Activated T-helper 1 cell treated with anti-CD3 and anti-CD28 coated beads, Interleukin-2, amount 50 U/mL, for 16 hours (primary cell): Measurements from ENCODE around the gene ALK.
"Not testable (repeated sequence)": the region's sequence is repeated elsewhere in the genome, so short reads cannot be mapped to it uniquely, and the experiment has no call there.

Source experiments
- DNase-seq, 2 donors: peaks; one replicate each; pipeline ENCODE4 v3.0.0-alpha.2; 2020; ENCODE audit warnings: low read depth in 1 of 2, low spot score in 1 of 2

Gene ALK

GRCh38 chr2:29262681-29263260, 658.6 kb downstream of the ALK start:
- no peak for DNase-seq

GRCh38 chr2:29261003-29261402, 660.4 kb downstream of the ALK start:
- DNase-seq, result no peak

- no peak for DNase-seq
These were observed 661.1 kb downstream of the ALK start for GRCh38 chr2:29260142-29260772.

- no peak for DNase-seq
These were observed 662.2 kb downstream of the ALK start for GRCh38 chr2:29259221-29259620.

- DNase-seq, result no peak
These were observed 666.4 kb downstream of the ALK start for GRCh38 chr2:29255004-29255403.

- not testable (repeated sequence) for DNase-seq
These were observed 667.7 kb downstream of the ALK start for GRCh38 chr2:29253495-29254275.

GRCh38 chr2:29253026-29253425, 668.4 kb downstream of the ALK start:
- no peak for DNase-seq

GRCh38 chr2:29251406-29251805, 670.0 kb downstream of the ALK start:
- no peak for DNase-seq

GRCh38 chr2:29250977-29251376, 670.4 kb downstream of the ALK start:
- no peak for DNase-seq

GRCh38 chr2:29249666-29250253, 671.6 kb downstream of the ALK start:
- no peak for DNase-seq

GRCh38 chr2:29247336-29247914, 674.0 kb downstream of the ALK start:
- DNase-seq, result no peak

- no peak for DNase-seq
These were observed 674.7 kb downstream of the ALK start for GRCh38 chr2:29246383-29247300.

- DNase-seq, result no peak
These were observed 675.5 kb downstream of the ALK start for GRCh38 chr2:29245742-29246382.

- not testable (repeated sequence) for DNase-seq
These were observed 676.2 kb downstream of the ALK start for GRCh38 chr2:29245035-29245741.

GRCh38 chr2:29242621-29243375, 678.6 kb downstream of the ALK start:
- no peak for DNase-seq

GRCh38 chr2:29241955-29242565, 679.3 kb downstream of the ALK start:
- DNase-seq, result no peak

GRCh38 chr2:29241341-29241740, 680.0 kb downstream of the ALK start:
- no peak for DNase-seq

GRCh38 chr2:29240601-29241000, 680.8 kb downstream of the ALK start:
- no peak for DNase-seq
